HG03103 (cell line): ENCODE measurements around the gene ATP6V1F.
"Not testable (repeated sequence)": the region's sequence is repeated elsewhere in the genome, so short reads cannot be mapped to it uniquely, and the experiment has no call there.

Experiments used
- ATAC-seq: cut with Tn5 transposase; IDR thresholded peaks from one replicate; pipeline ENCODE4 v1.9.1; 2021; ENCODE audit warnings: low read depth; ENCODE audit not compliant: unreplicated experiment

Gene ATP6V1F

GRCh38 chr7:128894101-128894440, 31.4 kb downstream of the ATP6V1F start:
- ATAC-seq: no peak

GRCh38 chr7:128895320-128895719, 32.7 kb downstream of the ATP6V1F start:
- no peak for ATAC-seq

- no peak for ATAC-seq
Measured at GRCh38 chr7:128899392-128899791, 36.7 kb downstream of the ATP6V1F start.

GRCh38 chr7:128900237-128900636, 37.6 kb downstream of the ATP6V1F start:
- ATAC-seq: no peak

- ATAC-seq: no peak
Measured at GRCh38 chr7:128902761-128903585, 40.3 kb downstream of the ATP6V1F start.

- no peak for ATAC-seq
Measured at GRCh38 chr7:128903621-128904361, 41.1 kb downstream of the ATP6V1F start.

- ATAC-seq: peak; percentile 54
Measured at GRCh38 chr7:128904381-128905197, 41.9 kb downstream of the ATP6V1F start.

GRCh38 chr7:128906001-128906765, 43.5 kb downstream of the ATP6V1F start:
- ATAC-seq: no peak

- no peak for ATAC-seq
Measured at GRCh38 chr7:128906766-128907559, 44.3 kb downstream of the ATP6V1F start.

- no peak for ATAC-seq
Measured at GRCh38 chr7:128908750-128909624, 46.3 kb downstream of the ATP6V1F start.

- no peak for ATAC-seq
Measured at GRCh38 chr7:128909625-128910568, 47.2 kb downstream of the ATP6V1F start.

- no peak for ATAC-seq
Measured at GRCh38 chr7:128910569-128910945, 47.9 kb downstream of the ATP6V1F start, which contains the start of gene KCP. Gene KCP, minus strand, starts transcription at chr7:128910709. Its CDS starts 33 bp downstream, at chr7:128910676.

- no peak for ATAC-seq
Measured at GRCh38 chr7:128911423-128912031, 48.9 kb downstream of the ATP6V1F start.

GRCh38 chr7:128912281-128912680, 49.6 kb downstream of the ATP6V1F start:
- ATAC-seq: no peak

- not testable (repeated sequence) for ATAC-seq
Measured at GRCh38 chr7:128912709-128913495, 50.2 kb downstream of the ATP6V1F start.

GRCh38 chr7:128913870-128914565, 51.4 kb downstream of the ATP6V1F start:
- no peak for ATAC-seq
